HG03159 (cell line): ENCODE measurements around the gene CA4.

Experiments used
- ATAC-seq: cut with Tn5 transposase; IDR thresholded peaks from one replicate; pipeline ENCODE4 v1.9.1; 2021; ENCODE audit warnings: mild to moderate bottlenecking, moderate library complexity; ENCODE audit not compliant: unreplicated experiment

Gene CA4

GRCh38 chr17:60129164-60129563, 20.6 kb upstream of the CA4 start:
- ATAC-seq, result no peak

- ATAC-seq, result no peak
Observed at GRCh38 chr17:60130466-60130865, 19.3 kb upstream of the CA4 start.

GRCh38 chr17:60134396-60135150, 15.2 kb upstream of the CA4 start:
- ATAC-seq, result no peak

- ATAC-seq, result peak; percentile 87
Observed at GRCh38 chr17:60135151-60135950, 14.4 kb upstream of the CA4 start.

- ATAC-seq, result no peak
Observed at GRCh38 chr17:60135951-60136666, 13.7 kb upstream of the CA4 start.

- no peak for ATAC-seq
Observed at GRCh38 chr17:60137731-60138130, 12.0 kb upstream of the CA4 start.

GRCh38 chr17:60138769-60139437, 10.9 kb upstream of the CA4 start:
- ATAC-seq, result no peak

- no peak for ATAC-seq
Observed at GRCh38 chr17:60139438-60140285, 10.1 kb upstream of the CA4 start.

- no peak for ATAC-seq
Observed at GRCh38 chr17:60141111-60142018, 8.4 kb upstream of the CA4 start.

GRCh38 chr17:60142872-60143499, 6.8 kb upstream of the CA4 start:
- no peak for ATAC-seq

- ATAC-seq, result no peak
Observed at GRCh38 chr17:60145006-60145935, 4.5 kb upstream of the CA4 start.

GRCh38 chr17:60146206-60146605, 3.6 kb upstream of the CA4 start:
- no peak for ATAC-seq

GRCh38 chr17:60147553-60148223, 2.1 kb upstream of the CA4 start:
- ATAC-seq, result no peak

GRCh38 chr17:60148373-60148772, 1.4 kb upstream of the CA4 start:
- ATAC-seq, result no peak

GRCh38 chr17:60151355-60151754, 1.6 kb downstream of the CA4 start:
- ATAC-seq, result no peak

GRCh38 chr17:60153606-60154390, 4.0 kb downstream of the CA4 start:
- ATAC-seq, result no peak
